Muscle of leg (tissue), 11 donors: ENCODE data around the gene ASB16. TPM values are rescaled to one million over a fixed set of nuclear protein-coding genes. Genes with fewer than 3 reads are reported as not detected.
"Not testable (repeated sequence)": the region's sequence is repeated elsewhere in the genome, so short reads cannot be mapped to it uniquely, and the experiment has no call there.

Experiments used
- DNase-seq: peaks from one replicate; pipeline ENCODE4 v3.0.0; 2013
- H3K27ac ChIP-seq: one replicate; pipeline ENCODE4 v1.5.1; 2013; ENCODE audit warnings: mild to moderate bottlenecking, low read length, control low read depth
- H3K27me3 ChIP-seq: one replicate; pipeline ENCODE4 v1.6.1; 2013; ENCODE audit warnings: low read length; ENCODE audit not compliant: control insufficient read depth, insufficient read depth
- H3K36me3 ChIP-seq: one replicate; pipeline ENCODE4 v1.6.1; 2013; ENCODE audit warnings: low read length; ENCODE audit not compliant: control insufficient read depth, insufficient read depth
- H3K4me1 ChIP-seq: one replicate; pipeline ENCODE4 v1.6.1; 2013; ENCODE audit warnings: low read length; ENCODE audit not compliant: control insufficient read depth, insufficient read depth
- H3K4me3 ChIP-seq: one replicate; pipeline ENCODE4 v1.5.1; 2013; ENCODE audit warnings: low read length, control low read depth
- H3K9me3 ChIP-seq: replicated peaks from 2 replicates; pipeline ENCODE4 v1.6.1; 2013; ENCODE audit warnings: low read depth, low read length; ENCODE audit not compliant: control insufficient read depth
- WGBS: methylation state at CpG from one replicate; pipeline ENCODE4 v1.1.5; 2013; ENCODE audit warnings: missing lambda C conversion rate; ENCODE audit not compliant: insufficient coverage; 5-methylcytosine and 5-hydroxymethylcytosine counted together
- polyA plus RNA-seq, 8 donors: library from polyadenylated mRNA; unstranded; fragments of 120-200 nt; gene quantifications; one replicate each; pipeline versions ENCODE4 v1.2.1 to v1.2.3, GENCODE V29; 2013; ENCODE audit warnings: inconsistent platforms in 1 of 8, low replicate concordance in 1 of 8; ENCODE audit not compliant: insufficient read length in 8 of 8, insufficient read depth in 1 of 8
- total RNA-seq: library from RNA; stranded (reverse); fragments of 120-200 nt; gene quantifications from one replicate; pipeline ENCODE4 v1.2.4, GENCODE V29; 2013

ASB16 gene
- total and polyA plus RNA-seq, 9 donors, result 3.3 to 17.9 (median 11.5) TPM

DNA sequence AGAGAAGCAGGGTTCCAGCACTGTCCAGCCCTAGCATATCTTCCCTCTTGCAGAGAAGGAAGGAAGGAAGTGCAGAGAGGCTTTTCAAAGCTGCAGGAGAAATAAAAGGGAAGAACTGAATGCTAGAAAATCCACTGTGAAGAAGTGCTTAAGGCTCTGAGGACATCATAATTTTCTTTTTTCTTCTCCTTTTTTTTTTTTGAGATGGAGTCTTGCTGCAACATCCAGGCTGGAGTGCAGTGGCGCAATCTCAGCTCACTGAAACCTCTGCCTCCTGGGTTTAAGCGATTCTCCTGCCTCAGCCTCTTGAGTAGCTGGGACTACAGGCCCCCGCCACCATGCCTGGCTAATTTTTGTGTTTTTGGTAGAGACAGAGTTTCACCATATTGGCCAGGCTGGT is 21.4 kb upstream of the ASB16 start:
- not testable (repeated sequence) for H3K4me1 ChIP-seq, H3K9me3 ChIP-seq, DNase-seq, H3K4me3 ChIP-seq, H3K27me3 ChIP-seq, H3K27ac ChIP-seq
- no CpG with 5 or more reads among the region's 3 CpGs for WGBS
- H3K36me3 ChIP-seq, result peaks cover 20% of the 10 kb centered on the region

DNA sequence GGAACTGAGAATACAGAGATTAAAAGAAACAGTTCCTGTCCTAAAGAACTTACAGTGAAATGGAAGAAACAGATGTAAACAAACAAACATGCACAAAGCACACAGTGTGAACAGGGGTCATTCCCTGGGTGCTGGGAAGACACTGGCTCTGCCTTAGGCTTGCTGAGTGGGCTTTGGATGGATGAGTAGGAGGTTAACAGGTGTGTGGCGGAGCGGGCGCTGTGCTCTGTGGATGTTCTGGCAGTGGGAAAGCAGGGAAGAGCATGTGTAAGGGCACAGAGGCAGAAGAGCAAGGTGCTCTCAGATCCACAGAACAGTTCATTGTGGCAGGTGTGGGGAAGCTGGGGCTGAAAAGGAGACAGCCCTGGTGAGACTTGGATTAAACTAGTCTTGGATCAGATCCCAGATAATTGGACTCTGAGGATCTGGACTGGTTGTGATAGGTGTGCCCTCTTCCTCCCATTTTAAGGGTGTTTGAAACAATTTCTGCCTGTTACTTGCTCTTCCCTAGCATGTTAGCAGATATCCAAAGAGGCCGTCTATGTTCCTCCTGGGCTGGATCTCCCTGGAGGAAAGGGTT is 20.7 kb upstream of the ASB16 start:
- Histone ChIP-seq H3K27me3 (no peaks in the 10 kb centered on the region), H3K36me3 (peaks cover 20% of the 10 kb centered on the region), H3K4me3 (no peak overlapping the region), H3K9me3 (no peaks in the 10 kb centered on the region), H3K27ac (no peak overlapping the region), H3K4me1 (no peaks in the 10 kb centered on the region)
- DNase-seq, result no peak
- 82% methylated on average over 4 of the region's 4 CpGs for WGBS

DNA sequence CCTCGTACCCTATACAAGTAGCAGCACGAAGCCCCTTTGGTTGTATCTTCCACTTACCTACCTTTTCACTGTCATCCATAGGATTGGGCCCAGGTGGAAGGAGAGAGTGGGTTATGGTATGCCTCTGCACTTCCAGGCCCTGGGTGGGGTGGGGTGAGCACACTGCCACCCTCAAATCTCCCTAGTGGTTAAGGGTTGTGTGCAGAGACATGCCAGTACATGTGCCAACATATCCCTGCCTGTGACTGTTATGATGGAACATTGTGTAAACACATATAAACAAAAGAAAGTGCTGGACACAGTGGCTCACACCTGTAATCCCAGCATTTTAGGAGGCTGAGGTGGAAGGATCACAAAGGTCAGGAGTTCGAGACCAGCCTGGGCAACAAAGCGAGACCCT is 17.6 kb upstream of the ASB16 start:
- WGBS, result no CpG with 5 or more reads among the region's 4 CpGs
- H3K27me3 ChIP-seq, result no peaks in the 10 kb centered on the region
- no peaks in the 10 kb centered on the region for H3K4me1 ChIP-seq
- DNase-seq, result no peak
- H3K4me3 ChIP-seq, result no peak overlapping the region
- H3K27ac ChIP-seq, result no peak overlapping the region
- H3K9me3 ChIP-seq, result no peaks in the 10 kb centered on the region
- peaks cover 17% of the 10 kb centered on the region for H3K36me3 ChIP-seq

DNA sequence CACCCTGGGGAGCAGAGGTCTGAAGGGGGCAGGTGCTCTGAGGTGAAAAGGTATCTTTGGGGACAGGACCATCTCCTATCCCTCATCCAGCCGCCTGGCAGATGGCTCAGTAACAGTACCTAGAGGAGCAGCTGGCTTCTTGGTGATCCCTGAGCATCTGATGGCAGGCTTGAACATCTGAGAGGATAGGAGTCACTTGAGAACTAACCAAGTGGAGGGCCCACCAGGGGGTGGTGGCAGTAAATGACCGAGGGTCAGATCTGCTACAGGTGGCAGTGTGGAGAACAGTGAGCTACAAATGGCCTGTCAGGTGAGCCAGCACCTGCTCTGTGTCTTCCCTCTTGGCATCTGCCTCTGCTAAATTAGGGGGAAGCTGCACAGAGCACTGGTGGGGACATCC is 15.0 kb upstream of the ASB16 start:
- H3K36me3 ChIP-seq, result peaks cover 16% of the 10 kb centered on the region
- H3K27ac ChIP-seq, result no peak overlapping the region
- no peaks in the 10 kb centered on the region for H3K27me3 ChIP-seq
- no peaks in the 10 kb centered on the region for H3K9me3 ChIP-seq
- H3K4me1 ChIP-seq, result no peaks in the 10 kb centered on the region
- DNase-seq, result no peak
- WGBS, result 68% methylated on average over 2 of the region's 2 CpGs
- no peak overlapping the region for H3K4me3 ChIP-seq

DNA sequence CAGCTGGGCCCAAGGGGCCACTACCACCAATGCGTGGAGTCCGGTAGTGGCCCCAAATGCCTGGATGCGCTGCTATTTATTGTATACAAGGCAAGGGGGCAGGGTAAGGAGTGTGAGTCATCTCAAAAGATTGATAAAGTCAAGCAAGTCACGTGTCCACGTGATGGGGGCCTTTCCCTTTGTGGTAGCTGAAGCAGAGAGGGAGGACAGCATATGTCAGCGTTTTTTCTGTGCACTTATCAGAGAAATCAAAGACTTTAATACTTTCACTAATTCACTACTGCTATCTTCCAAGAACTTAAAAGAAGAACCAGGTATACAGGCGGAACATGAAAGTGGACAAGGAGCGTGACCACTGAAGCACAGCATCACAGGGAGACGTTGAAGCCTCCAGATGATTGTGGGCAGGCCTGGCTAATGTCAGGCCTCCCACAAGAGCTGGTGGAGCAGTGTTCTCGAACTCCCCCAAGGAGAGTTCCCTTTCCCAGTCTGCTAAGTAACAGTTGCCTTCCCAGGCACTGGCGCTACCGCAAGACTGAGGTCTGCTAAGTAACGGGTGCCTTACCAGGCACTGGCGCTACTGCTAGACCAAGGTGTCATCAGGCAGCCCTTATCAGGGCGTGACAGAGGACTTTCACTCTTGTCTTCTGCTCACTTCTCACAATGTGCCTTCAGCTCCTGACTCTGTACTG is 10.8 kb upstream of the ASB16 start:
- H3K27me3 ChIP-seq, result no peaks in the 10 kb centered on the region
- WGBS, result 90% methylated on average over 12 of the region's 15 CpGs
- H3K27ac ChIP-seq, result no peak overlapping the region
- no peaks in the 10 kb centered on the region for H3K9me3 ChIP-seq
- H3K4me1 ChIP-seq, result no peaks in the 10 kb centered on the region
- DNase-seq, result no peak
- peaks cover 20% of the 10 kb centered on the region for H3K36me3 ChIP-seq
- H3K4me3 ChIP-seq, result no peak overlapping the region

DNA sequence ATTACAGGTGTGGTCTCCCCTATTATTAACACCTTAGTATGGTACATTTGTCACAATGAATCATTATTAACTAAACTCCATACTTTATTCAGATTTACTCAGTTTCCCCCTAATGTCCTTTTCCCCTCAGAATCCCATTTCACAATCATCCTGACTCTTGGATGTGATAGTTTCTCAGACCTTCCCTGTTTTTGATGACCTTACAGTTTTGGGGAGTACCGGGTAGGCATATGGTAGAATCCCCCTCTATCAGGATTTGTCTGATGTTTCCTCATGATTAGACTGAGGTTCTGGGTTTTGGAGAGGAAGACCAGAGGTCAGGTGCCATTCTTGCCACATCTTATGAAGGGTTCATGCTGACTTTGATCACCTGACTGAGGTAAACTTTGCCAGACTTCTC is 6.0 kb upstream of the ASB16 start:
- Histone ChIP-seq H3K4me3 (no peak overlapping the region), H3K27me3 (no peaks in the 10 kb centered on the region), H3K27ac (no peak overlapping the region), H3K36me3 (peaks cover 9% of the 10 kb centered on the region), H3K4me1 (peaks cover 10% of the 10 kb centered on the region), H3K9me3 (no peaks in the 10 kb centered on the region)
- DNase-seq, result no peak
- no CpG with 5 or more reads among the region's 1 CpG for WGBS

DNA sequence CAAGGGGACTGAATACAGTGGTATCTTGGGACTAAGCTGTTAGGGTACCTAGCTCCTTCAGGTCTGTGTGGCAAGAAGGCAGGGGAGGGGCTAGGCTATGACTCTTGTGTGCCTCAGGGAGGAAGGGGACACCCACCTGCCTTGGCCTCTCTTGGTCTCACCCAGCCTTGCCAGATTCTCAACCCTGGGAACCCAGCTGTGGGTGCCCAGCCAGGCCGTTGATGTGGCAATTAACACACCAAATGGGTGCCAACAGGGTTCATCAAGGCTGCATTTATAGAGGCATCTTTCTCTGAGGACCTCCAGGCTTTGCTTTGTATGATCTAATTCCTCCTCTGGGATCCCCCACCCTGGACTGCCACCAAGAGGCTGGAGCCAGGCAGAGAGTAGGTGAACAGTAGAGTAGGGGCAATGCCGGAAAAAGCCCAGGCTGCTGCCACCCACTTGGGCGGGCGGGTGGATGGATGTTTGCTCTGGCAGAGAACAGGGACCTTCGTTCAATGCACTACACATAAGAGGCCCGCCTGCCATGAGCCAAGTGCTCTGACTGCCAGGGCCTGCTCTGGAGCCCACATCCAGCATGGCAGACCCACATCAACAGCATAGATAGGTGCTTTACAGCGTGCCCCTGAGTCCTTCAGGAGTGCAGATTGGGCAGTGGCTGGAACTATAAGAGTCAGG is 3.2 kb upstream of the ASB16 start:
- peaks cover under 1% of the 10 kb centered on the region for H3K36me3 ChIP-seq
- no peaks in the 10 kb centered on the region for H3K9me3 ChIP-seq
- peaks cover 5% of the 10 kb centered on the region for H3K27me3 ChIP-seq
- no peak for DNase-seq
- H3K4me3 ChIP-seq, result no peak overlapping the region
- 76% methylated on average over 4 of the region's 7 CpGs for WGBS
- H3K4me1 ChIP-seq, result peaks cover 24% of the 10 kb centered on the region
- H3K27ac ChIP-seq, result no peak overlapping the region

DNA sequence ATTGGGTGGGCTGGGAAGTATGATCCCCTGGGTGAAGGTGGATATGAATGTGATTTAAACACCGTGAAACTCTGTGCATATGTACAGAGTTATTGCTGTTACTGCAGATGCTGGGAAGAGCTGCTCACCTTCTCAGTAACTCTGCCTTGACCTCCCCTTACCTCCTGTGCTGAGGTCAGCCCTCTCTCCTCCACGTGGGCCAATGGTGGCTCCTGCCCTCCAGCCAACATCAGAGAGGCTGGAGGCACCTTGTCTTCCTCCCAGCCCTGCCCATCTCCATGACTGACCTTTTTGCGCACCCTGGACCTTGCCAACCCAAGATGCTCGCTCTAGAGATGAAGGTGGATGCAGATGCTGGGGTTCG is 387 bp upstream of the ASB16 start:
- Histone ChIP-seq H3K4me3 (no peak overlapping the region), H3K9me3 (no peaks in the 10 kb centered on the region), H3K4me1 (peaks cover 25% of the 10 kb centered on the region), H3K27ac (peak overlapping the region; percentile 90), H3K27me3 (peaks cover 5% of the 10 kb centered on the region), H3K36me3 (no peaks in the 10 kb centered on the region)
- DNase-seq, result no peak
- WGBS, result 41% methylated on average over 5 of the region's 5 CpGs

DNA sequence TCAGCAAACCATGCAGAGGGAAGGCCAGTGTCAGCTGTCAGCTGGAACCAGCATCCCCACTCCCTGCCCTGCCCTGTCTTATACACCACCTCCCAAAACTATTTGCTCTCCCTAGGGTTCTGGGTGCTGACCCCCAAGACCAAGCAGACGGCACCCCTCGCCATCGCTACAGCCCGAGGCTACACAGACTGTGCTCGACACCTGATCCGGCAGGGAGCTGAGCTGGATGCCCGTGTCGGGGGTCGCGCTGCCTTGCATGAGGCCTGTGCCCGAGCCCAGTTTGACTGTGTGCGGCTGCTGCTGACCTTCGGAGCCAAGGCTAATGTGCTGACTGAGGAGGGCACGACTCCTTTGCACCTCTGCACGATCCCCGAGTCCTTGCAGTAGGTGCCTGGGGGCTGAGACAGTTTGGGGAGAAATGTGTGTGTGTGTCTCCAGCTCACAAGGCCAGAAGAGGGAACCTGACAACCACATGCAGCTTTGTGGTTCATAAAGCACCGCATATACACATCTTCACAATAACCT is 1.5 kb downstream of the ASB16 start:
- Histone ChIP-seq H3K27me3 (peaks cover 5% of the 10 kb centered on the region), H3K36me3 (peaks cover 3% of the 10 kb centered on the region), H3K4me1 (peaks cover 25% of the 10 kb centered on the region), H3K4me3 (no peak overlapping the region), H3K9me3 (no peaks in the 10 kb centered on the region), H3K27ac (no peak overlapping the region)
- DNase-seq, result no peak
- WGBS, result 56% methylated on average over 16 of the region's 17 CpGs

DNA sequence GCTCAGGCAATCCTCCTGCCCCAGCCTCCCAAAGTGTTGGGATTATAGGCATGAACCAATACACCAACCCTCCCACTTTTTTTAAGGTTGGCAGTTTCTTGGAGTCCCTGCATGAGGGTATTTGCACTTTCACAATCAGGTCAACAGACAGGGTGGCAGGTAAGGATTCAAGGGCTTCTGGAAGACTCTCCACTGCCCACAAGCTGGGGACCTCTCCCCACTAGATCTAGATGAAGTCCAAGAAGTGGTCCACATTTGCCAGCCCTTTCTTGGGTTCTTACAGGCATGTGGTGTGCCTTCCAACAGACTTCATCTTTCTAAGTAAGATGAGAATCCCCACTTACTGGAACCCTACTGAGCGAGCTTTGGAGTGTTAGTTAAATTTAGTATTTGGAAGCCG is 3.9 kb downstream of the ASB16 start:
- no peak for DNase-seq
- WGBS, result no CpG with 5 or more reads among the region's 2 CpGs
- Histone ChIP-seq H3K36me3 (peaks cover 22% of the 10 kb centered on the region), H3K9me3 (no peaks in the 10 kb centered on the region), H3K4me1 (peaks cover 14% of the 10 kb centered on the region), H3K4me3 (no peak overlapping the region), H3K27me3 (peaks cover 5% of the 10 kb centered on the region), H3K27ac (no peak overlapping the region)
